Measurements from ENCODE around the gene RASSF5.

Gene RASSF5

DNA sequence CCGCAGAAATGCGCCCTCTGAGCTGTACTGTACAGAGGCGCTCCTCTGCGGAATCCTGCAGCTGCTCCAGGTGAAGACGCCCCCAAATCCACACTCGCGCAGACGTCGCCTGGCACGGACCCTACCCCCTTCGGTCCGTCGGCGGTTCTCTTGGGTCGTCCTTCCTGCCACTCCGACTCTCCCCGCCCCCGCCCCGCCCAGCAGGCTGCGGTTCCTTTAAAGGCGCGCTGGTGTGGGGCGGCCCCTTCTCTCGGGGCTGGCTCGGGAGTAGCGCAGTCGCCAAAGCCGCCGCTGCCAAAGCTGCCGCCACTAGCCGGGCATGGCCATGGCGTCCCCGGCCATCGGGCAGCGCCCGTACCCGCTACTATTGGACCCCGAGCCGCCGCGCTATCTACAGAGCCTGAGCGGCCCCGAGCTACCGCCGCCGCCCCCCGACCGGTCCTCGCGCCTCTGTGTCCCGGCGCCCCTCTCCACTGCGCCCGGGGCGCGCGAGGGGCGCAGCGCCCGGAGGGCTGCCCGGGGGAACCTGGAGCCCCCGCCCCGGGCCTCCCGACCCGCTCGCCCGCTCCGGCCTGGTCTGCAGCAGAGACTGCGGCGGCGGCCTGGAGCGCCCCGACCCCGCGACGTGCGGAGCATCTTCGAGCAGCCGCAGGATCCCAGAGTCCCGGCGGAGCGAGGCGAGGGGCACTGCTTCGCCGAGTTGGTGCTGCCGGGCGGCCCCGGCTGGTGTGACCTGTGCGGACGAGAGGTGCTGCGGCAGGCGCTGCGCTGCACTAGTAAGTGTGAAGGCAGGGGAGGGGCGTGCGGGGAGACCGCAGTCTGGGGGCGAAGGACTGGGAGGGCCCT is at the start of gene RASSF5:
Gene RASSF5, plus strand, starts transcription at position 248 of the 846 bp plus-strand sequence. Its CDS starts 72 bp downstream, at position 320.
- peak; percentile 87 for DNase-seq

DNA sequence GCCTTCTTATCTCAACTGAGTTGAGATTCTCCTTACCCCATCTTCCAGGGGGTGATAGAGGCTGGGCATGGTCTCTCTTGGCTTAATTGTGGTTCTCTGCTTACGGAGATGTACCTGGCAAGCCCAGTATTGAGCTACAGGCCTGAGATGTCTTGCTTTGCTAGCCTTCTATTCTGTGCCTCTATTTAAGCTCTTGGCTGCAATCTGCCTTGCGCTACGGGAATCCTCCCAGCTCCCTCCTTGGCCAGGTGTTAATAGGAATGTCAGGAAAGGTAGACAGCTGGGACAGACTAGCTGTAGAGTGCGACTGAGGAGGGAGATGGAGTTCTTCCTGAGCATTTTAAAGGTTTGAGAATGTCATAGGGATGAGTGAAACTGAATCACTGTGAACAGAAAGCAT is 47.6 kb upstream of the RASSF5 start:
- DNase-seq = no peak

DNA sequence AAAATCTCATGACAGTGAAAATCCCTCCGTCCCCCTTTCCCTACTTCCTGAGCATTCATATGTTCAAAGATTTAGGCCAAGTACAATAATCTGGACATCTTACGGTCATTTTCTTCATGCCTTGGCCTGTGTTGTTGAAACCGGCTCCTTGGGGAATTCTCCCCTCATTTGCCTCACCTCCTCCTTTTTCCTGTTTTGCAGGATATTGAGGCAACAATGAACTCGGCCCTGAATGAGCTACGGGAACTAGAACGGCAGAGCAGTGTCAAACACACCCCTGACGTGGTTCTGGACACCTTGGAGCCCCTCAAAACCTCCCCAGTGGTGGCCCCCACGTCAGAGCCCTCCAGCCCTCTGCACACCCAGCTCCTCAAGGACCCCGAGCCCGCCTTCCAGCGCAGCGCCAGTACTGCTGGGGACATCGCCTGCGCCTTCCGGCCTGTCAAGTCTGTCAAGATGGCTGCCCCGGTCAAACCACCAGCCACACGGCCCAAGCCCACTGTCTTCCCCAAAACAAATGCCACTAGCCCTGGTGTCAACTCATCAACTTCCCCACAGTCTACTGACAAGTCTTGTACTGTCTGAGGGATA is 46.4 kb upstream of the RASSF5 start:
- DNase-seq = no peak

GRCh38 chr1:206461602-206462455 is 45.5 kb upstream of the RASSF5 start:
- peak; percentile 85 for DNase-seq

DNA sequence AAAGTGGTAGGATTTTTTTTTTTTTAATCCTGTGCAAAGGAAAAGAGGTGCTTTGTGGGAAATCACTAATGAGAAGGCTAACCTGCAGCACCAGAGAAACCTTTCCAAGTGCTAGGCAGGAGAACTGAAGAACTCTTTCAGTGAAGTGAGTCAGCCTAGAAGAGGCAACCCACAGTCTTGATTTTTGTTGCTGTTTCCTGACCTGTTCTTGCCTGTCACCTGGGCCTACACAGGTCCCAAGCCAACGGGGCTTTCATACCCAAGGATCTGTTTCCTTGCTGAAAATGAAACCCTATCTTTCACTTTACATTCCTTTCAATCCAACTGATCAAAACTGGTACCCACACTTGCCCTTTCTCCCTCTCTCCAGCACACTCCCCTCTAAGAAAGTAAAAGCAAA is 44.2 kb upstream of the RASSF5 start:
- DNase-seq = no peak

GRCh38 chr1:206463911-206464310 is 43.4 kb upstream of the RASSF5 start:
- no peak for DNase-seq

DNA sequence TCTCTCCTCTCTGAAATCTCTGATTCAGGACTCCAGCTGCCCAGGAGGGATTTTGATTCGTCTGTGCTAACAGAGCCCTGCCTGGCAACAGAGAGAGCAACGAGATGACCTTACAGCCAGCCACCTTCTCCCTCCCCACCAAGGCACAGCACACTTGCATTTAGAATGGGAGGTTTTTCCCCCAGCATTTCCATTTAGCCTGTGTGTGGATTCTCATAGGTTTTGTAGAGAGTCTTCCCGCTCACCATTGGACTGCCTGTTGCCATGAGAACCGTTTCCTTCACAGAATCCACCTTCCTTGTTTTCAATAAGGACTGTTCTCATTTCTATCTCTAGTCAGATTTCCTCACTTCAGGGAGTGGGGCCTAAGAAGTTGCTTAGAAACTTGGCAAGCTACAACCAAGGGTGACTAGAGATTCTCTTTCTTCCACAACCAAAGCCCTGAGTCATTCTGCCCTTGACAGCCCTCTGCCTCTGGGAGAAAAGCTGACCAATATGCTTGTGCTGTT is 42.8 kb upstream of the RASSF5 start:
- no peak for DNase-seq

- DNase-seq = no peak
Measured at GRCh38 chr1:206465951-206466350, 41.4 kb upstream of the RASSF5 start.

- DNase-seq = no peak
Measured at GRCh38 chr1:206466840-206467649, 40.3 kb upstream of the RASSF5 start.

- peak; percentile 56 for DNase-seq
Measured at GRCh38 chr1:206467915-206468314, 39.4 kb upstream of the RASSF5 start.

DNA sequence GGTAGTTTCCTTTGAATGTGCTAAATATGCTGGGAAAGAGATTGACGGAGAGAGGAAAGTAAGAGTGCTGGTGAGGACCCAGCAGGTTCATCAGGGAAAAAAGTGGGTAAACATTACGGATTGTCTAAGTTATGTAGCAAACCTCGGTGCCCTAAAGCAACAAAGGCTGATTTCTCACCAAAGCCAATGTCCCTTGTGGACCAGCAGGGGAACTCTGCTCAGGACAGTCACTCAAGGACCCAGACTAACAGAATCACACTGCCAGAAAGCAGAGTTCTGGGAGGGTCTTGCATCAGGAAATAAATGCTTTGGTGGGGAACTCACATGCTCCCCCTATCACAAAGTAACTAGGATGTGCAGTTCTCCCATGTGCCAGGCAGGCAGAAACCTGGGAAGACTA is 38.8 kb upstream of the RASSF5 start:
- no peak for DNase-seq

GRCh38 chr1:206469411-206469932 is 37.9 kb upstream of the RASSF5 start:
- DNase-seq = no peak

GRCh38 chr1:206469933-206470691 is 37.2 kb upstream of the RASSF5 start, which contains the start of gene IKBKE:
Gene IKBKE, plus strand, starts transcription at chr1:206470476. Its CDS starts 2,752 bp downstream, at chr1:206473228.
- DNase-seq = peak; percentile 76

- DNase-seq = peak; percentile 50
Measured at GRCh38 chr1:206470692-206471414, 36.5 kb upstream of the RASSF5 start.

DNA sequence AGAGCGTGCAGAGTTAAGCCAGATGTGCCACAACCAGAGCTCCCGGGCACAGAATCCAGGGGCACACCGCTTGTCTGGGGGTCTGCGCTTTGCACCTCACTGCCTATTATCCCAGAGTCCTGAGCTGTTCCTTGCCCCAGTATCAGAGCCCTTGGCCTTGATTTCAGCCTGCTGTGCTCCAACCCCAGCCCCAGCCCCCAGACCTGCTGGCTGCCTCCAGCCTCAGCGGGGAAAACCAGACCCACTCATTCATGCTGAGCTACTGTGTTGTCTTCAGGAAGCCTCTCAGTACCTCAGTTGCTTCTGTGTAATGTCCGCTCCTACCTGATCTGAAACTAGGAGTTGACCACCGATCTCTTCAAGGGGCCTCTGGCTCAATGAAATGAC is 35.9 kb upstream of the RASSF5 start:
- DNase-seq = no peak

DNA sequence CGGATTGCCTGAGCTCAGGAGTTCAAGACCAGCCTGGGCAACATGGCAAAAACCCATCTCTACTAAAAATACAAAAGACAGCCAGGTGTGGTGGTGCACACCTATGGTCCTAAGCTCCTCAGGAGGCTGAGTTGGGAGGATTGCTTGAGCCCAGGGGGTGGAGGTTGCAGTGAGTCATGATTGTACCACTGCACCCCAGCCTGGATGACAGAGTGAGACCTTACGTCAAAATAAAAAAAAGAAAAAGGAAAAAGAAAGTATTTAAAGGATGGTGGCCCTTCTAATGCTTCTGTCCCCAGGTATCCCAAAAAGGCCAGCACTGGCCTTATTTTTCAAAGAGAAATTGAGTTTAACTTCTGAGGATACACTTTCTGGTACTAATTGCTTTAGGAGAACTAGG is 35.3 kb upstream of the RASSF5 start:
- DNase-seq = no peak

- DNase-seq = peak; percentile 61
Measured at GRCh38 chr1:206472454-206472853, 34.9 kb upstream of the RASSF5 start.

DNA sequence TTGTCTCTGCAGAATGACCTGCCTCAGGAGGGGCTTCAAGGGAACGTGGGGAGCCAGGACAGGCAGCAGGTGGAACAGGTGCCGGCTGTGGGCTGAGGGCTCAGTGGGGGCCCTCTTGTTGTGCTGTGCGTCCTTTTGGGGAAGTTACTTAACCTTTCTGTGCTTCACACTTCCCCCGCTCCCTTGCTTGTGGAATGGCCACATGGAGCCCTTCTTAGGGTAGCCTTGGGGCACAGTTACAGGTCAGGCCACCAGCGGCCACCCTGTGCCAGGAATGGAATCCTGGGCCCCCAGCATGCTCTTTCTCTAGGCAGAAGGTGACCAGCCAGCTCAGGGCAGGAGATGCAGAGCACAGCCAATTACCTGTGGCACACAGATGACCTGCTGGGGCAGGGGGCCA is 34.4 kb upstream of the RASSF5 start:
- DNase-seq = no peak

DNA sequence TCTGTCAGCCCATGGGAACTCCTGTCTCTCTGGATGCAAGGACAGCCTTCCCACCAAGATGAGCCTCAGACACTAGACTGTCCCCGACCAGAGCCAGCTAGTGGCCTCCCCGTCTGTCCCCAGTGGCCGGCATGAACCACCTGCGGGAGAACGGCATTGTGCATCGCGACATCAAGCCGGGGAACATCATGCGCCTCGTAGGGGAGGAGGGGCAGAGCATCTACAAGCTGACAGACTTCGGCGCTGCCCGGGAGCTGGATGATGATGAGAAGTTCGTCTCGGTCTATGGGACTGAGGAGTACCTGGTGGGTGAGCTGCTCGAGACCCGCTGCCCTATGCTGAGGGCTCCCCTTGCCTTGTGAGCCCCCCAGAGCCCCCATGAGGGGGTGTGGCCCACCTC is 31.3 kb upstream of the RASSF5 start:
- DNase-seq = no peak

DNA sequence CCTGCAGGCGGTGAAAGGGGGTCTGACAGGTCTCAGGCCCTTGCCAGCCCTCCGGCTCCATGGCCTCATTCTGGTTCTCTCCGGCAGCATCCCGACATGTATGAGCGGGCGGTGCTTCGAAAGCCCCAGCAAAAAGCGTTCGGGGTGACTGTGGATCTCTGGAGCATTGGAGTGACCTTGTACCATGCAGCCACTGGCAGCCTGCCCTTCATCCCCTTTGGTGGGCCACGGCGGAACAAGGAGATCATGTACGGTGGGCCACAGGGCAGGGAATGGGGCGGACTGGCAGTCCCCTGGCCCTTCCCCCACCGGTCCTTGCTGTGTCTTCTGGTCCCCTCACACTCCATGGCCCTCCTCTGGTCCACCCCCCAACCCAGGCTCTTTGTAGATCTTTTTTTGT is 30.7 kb upstream of the RASSF5 start:
- no peak for DNase-seq

- DNase-seq = no peak
Measured at GRCh38 chr1:206477110-206477509, 30.2 kb upstream of the RASSF5 start.

Data from right hindlimb (tissue), 1 donor.